T-helper 22 cell (primary cell): ENCODE measurements around the gene MYO6.
"Not testable (repeated sequence)": the region's sequence is repeated elsewhere in the genome, so short reads cannot be mapped to it uniquely, and the experiment has no call there.

Experiments used
- DNase-seq: peaks from one replicate; pipeline ENCODE4 v3.0.0-alpha.2; 2020; ENCODE audit warnings: low read depth

MYO6 gene

GRCh38 chr6:75748743-75749538 is at the start of gene MYO6:
TSS of gene MYO6 (plus strand) at chr6:75749239. CDS start at chr6:75817548, 68,309 bp downstream.
- DNase-seq = no peak

- not testable (repeated sequence) for DNase-seq
Observed at GRCh38 chr6:75708334-75708733, 40.7 kb upstream of the MYO6 start.

- no peak for DNase-seq
Observed at GRCh38 chr6:75711173-75711572, 37.9 kb upstream of the MYO6 start.

- no peak for DNase-seq
Observed at GRCh38 chr6:75719133-75719532, 29.9 kb upstream of the MYO6 start.

- DNase-seq = no peak
Observed at GRCh38 chr6:75723382-75723781, 25.7 kb upstream of the MYO6 start.

GRCh38 chr6:75727206-75727605 is 21.8 kb upstream of the MYO6 start:
- DNase-seq = no peak

GRCh38 chr6:75731029-75731428 is 18.0 kb upstream of the MYO6 start:
- DNase-seq = not testable (repeated sequence)

GRCh38 chr6:75735491-75736186 is 13.4 kb upstream of the MYO6 start:
- no peak for DNase-seq

- no peak for DNase-seq
Observed at GRCh38 chr6:75743971-75744370, 5.1 kb upstream of the MYO6 start.

GRCh38 chr6:75745404-75745803 is 3.6 kb upstream of the MYO6 start:
- DNase-seq = no peak

GRCh38 chr6:75746221-75746620 is 2.8 kb upstream of the MYO6 start:
- DNase-seq = no peak

- DNase-seq = no peak
Observed at GRCh38 chr6:75747152-75747992, 1.7 kb upstream of the MYO6 start.

- no peak for DNase-seq
Observed at GRCh38 chr6:75748003-75748742, 866 bp upstream of the MYO6 start.

- DNase-seq = no peak
Observed at GRCh38 chr6:75751443-75751842, 2.4 kb downstream of the MYO6 start.

- DNase-seq = no peak
Observed at GRCh38 chr6:75752365-75752764, 3.3 kb downstream of the MYO6 start.

- DNase-seq = no peak
Observed at GRCh38 chr6:75755704-75756103, 6.7 kb downstream of the MYO6 start.

- no peak for DNase-seq
Observed at GRCh38 chr6:75757295-75757694, 8.3 kb downstream of the MYO6 start.

GRCh38 chr6:75758061-75758460 is 9.0 kb downstream of the MYO6 start:
- DNase-seq = no peak

- DNase-seq = no peak
Observed at GRCh38 chr6:75759207-75759606, 10.2 kb downstream of the MYO6 start.

- DNase-seq = no peak
Observed at GRCh38 chr6:75760320-75760719, 11.3 kb downstream of the MYO6 start.

- no peak for DNase-seq
Observed at GRCh38 chr6:75761489-75761888, 12.4 kb downstream of the MYO6 start.

- no peak for DNase-seq
Observed at GRCh38 chr6:75762063-75762462, 13.0 kb downstream of the MYO6 start.
